A673 (cell line): ENCODE measurements around the gene ADAMTSL2. TPM values are rescaled to one million over a fixed set of nuclear protein-coding genes. Genes with fewer than 3 reads are reported as not detected.

Experiments used
- BruUV-seq: library from RNA; stranded (reverse); fragments of 400-500 nt; replicated peaks from 2 replicates; lab custom pipeline; 2021; lab: Mats Ljungman, UMichigan
- CTCF ChIA-PET: fragments of 300-600 bp; sonication (Branson Sonifier 250); formaldehyde crosslinking; loops from one replicate; lab custom pipeline; 2022; ENCODE audit warnings: antibody characterized with exemption; lab: Charles Lee
- POLR2A ChIA-PET: fragments of 300-600 bp; sonication (Branson Sonifier 250); formaldehyde crosslinking; loops from one replicate; lab custom pipeline; 2022; ENCODE audit warnings: antibody characterized with exemption; ENCODE audit not compliant: low non-redundant PET; lab: Charles Lee
- DNase-seq: peaks from one replicate; pipeline ENCODE4 v3.0.0-alpha.2; 2015; ENCODE audit warnings: low spot score
- H3K27ac ChIP-seq: fragments of 200-600 bp; sonication (generic); 2 replicates; pipeline ENCODE4 v1.5.1; 2016; ENCODE audit warnings: mixed run types, low read depth, mild to moderate bottlenecking, mixed read lengths, antibody characterized with exemption, low read length; ENCODE audit not compliant: poor library complexity, severe bottlenecking
- H3K27me3 ChIP-seq: fragments of 200-600 bp; sonication (generic); replicated peaks from 2 replicates; pipeline ENCODE4 v1.6.1; 2017; ENCODE audit warnings: mixed run types, low read depth, mild to moderate bottlenecking, mixed read lengths, antibody characterized with exemption, low read length; ENCODE audit not compliant: insufficient read depth, poor library complexity
- H3K36me3 ChIP-seq: fragments of 200-600 bp; sonication (generic); 2 replicates; pipeline ENCODE4 v1.6.1; 2016; ENCODE audit warnings: mixed run types, mild to moderate bottlenecking, mixed read lengths, antibody characterized with exemption, low read length; ENCODE audit not compliant: insufficient read depth, poor library complexity, severe bottlenecking
- H3K4me1 ChIP-seq: fragments of 200-600 bp; sonication (generic); 2 replicates; pipeline ENCODE4 v1.6.1; 2017; ENCODE audit warnings: mixed run types, mild to moderate bottlenecking, mixed read lengths, antibody characterized with exemption, low read length; ENCODE audit not compliant: insufficient read depth, poor library complexity, severe bottlenecking
- H3K4me3 ChIP-seq: fragments of 200-600 bp; sonication (generic); 2 replicates; pipeline ENCODE4 v1.5.1; 2016; ENCODE audit warnings: low read depth, mixed run types, mild to moderate bottlenecking, mixed read lengths, low read length; ENCODE audit not compliant: poor library complexity, severe bottlenecking
- H3K9me3 ChIP-seq: fragments of 200-600 bp; sonication (generic); 2 replicates; pipeline ENCODE4 v1.6.1; 2016; ENCODE audit warnings: mixed run types, low read depth, mild to moderate bottlenecking, mixed read lengths, antibody characterized with exemption, low read length; ENCODE audit not compliant: poor library complexity, severe bottlenecking
- EZH2 ChIP-seq: fragments of 200-600 bp; sonication (generic); IDR thresholded peaks from 2 replicates; pipeline ENCODE4 v1.6.1; 2017; ENCODE audit warnings: borderline replicate concordance, low read depth, mild to moderate bottlenecking, mixed read lengths, antibody characterized with exemption, low read length; ENCODE audit not compliant: poor library complexity, severe bottlenecking
- intact Hi-C: fragments of 100-400 bp; cut with micrococcal nuclease; formaldehyde crosslinking; loops from one replicate; pipeline ENCODE4 v1.10.0; 2022; ENCODE audit not compliant: unreplicated experiment
- total RNA-seq: library from RNA; stranded (reverse); gene quantifications from 2 replicates; pipeline ENCODE4 v1.2.3, GENCODE V29; 2021
- TF ChIP-seq, protein P1 (sequence below): fragments of 300-800, 200-600 bp; sonication (generic); conservative IDR thresholded peaks from 2 replicates; pipeline ENCODE4 v1.5.1; 2017; ENCODE audit warnings: low read depth, mild to moderate bottlenecking, antibody characterized with exemption, low read length, moderate library complexity, mixed read lengths

ADAMTSL2 gene
- total RNA-seq, 1 experiment from 2014 or later, result 0.06 TPM

DNA sequence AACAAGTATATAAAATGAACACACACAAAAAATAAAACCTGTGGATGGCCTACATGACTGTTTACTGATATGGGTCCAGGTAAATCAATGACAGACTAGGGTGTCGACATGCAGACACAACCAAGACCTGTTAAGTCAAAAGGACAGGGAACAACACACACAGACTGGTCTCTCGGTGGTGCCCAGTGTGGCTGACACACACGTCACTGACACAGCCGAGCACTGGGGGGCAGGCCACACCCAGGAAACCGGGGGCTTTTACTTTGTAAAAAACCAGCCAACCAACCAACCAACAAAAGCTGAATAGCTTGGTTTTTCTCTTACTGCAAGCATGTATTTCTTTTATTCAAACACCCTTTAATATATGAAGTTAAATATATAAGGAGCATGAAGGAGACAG, 69.7 kb downstream of the ADAMTSL2 start:
- Histone ChIP-seq H3K27me3 (peaks cover 17% of the 10 kb centered on the region), H3K4me3 (no peak overlapping the region), H3K9me3 (no peaks in the 10 kb centered on the region), H3K4me1 (peaks cover 9% of the 10 kb centered on the region), H3K36me3 (no peaks in the 10 kb centered on the region), H3K27ac (no peak overlapping the region)
- ChIA-PET POLR2A (no interaction called here), CTCF (interaction anchor here (0.6 kb wide), 1 partner anchor 287 kb away, joined by 3 read pairs; no protein-coding TSS in a partner anchor)
- DNase-seq, result peak; percentile 67
- intact Hi-C loops, result loop anchor here (10.0 kb wide), 1 partner anchor 121 kb away; no protein-coding TSS in a partner anchor
- TF ChIP-seq, protein P1, sequence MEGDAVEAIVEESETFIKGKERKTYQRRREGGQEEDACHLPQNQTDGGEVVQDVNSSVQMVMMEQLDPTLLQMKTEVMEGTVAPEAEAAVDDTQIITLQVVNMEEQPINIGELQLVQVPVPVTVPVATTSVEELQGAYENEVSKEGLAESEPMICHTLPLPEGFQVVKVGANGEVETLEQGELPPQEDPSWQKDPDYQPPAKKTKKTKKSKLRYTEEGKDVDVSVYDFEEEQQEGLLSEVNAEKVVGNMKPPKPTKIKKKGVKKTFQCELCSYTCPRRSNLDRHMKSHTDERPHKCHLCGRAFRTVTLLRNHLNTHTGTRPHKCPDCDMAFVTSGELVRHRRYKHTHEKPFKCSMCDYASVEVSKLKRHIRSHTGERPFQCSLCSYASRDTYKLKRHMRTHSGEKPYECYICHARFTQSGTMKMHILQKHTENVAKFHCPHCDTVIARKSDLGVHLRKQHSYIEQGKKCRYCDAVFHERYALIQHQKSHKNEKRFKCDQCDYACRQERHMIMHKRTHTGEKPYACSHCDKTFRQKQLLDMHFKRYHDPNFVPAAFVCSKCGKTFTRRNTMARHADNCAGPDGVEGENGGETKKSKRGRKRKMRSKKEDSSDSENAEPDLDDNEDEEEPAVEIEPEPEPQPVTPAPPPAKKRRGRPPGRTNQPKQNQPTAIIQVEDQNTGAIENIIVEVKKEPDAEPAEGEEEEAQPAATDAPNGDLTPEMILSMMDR, result peak; percentile 41
- no peak for TF ChIP-seq EZH2
- BruUV-seq, result no TSS peak

DNA sequence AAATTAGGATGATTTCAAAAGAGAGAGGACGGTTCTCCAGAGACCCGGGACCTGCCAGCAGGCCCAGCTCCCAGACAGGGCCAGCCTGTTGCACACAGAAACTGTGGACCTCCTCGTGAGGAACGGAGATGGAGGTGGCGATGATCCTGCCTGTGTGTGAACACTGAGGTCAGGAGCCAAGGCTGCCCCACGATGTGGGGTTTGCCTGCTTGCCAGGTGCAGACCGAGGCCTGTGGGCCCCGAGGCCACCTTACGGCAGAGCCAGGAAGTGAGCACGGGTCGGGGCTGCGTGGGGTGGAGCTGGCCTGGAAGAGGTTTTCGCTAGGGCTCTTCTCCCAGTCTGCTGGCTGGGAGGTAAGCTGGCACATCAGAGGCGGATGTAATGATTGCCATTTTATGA, 70.4 kb downstream of the ADAMTSL2 start:
- Histone ChIP-seq H3K27ac (no peak overlapping the region), H3K4me1 (peaks cover 9% of the 10 kb centered on the region), H3K36me3 (no peaks in the 10 kb centered on the region), H3K4me3 (no peak overlapping the region), H3K9me3 (no peaks in the 10 kb centered on the region), H3K27me3 (peaks cover 22% of the 10 kb centered on the region)
- no peak for DNase-seq
- POLR2A ChIA-PET, result no interaction called here
- CTCF ChIA-PET, result interaction anchor here (0.6 kb wide), 1 partner anchor 288 kb away, joined by 3 read pairs; no protein-coding TSS in a partner anchor
- BruUV-seq, result no TSS peak
- intact Hi-C loops, result loop anchor here (10.0 kb wide), 1 partner anchor 120 kb away; no protein-coding TSS in a partner anchor
- no peak for TF ChIP-seq EZH2
- TF ChIP-seq, protein P1, result no peak

DNA sequence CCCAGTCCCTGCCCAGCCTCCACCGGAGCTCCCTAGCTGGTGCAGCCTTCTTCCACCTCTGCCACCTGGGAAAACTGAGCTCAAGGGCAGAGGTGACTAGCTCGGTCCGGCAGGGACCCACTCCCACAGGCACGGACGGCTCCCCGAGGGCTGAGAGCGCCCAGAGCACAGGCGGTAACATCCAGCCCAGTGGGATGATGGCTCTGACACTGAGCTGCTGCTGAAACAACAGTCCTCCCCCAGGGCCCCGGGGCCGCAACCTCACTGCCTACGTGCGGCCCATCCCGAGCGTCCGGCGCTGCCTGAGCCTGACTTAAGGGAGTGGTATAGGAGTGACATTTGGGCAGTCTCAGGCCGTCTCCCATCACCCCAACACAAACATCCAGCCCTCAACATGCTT, 70.9 kb downstream of the ADAMTSL2 start:
- H3K9me3 ChIP-seq, result no peaks in the 10 kb centered on the region
- DNase-seq, result no peak
- H3K4me3 ChIP-seq, result no peak overlapping the region
- no peak for TF ChIP-seq EZH2
- TF ChIP-seq, protein P1, result no peak
- H3K4me1 ChIP-seq, result peaks cover 9% of the 10 kb centered on the region
- peaks cover 25% of the 10 kb centered on the region for H3K27me3 ChIP-seq
- ChIA-PET POLR2A (interaction anchor here (0.6 kb wide), 1 partner anchor 82 kb away, joined by 4 read pairs; no protein-coding TSS in a partner anchor), CTCF (no interaction called here)
- H3K27ac ChIP-seq, result no peak overlapping the region
- BruUV-seq, result no TSS peak
- no peaks in the 10 kb centered on the region for H3K36me3 ChIP-seq
- intact Hi-C loops, result loop anchor here (10.0 kb wide), 1 partner anchor 119 kb away; no protein-coding TSS in a partner anchor
